Astrocyte (in vitro differentiated cells and primary cell): Measurements from ENCODE around the gene ARHGEF17.

Experiments used
- EZH2 ChIP-seq: IDR thresholded peaks from 2 replicates; pipeline ENCODE4 v1.6.1; 2012; ENCODE audit warnings: mild to moderate bottlenecking, low read length, inconsistent platforms; ENCODE audit not compliant: insufficient read depth
- TF ChIP-seq, protein P1 (sequence below): IDR thresholded peaks from 2 replicates; pipeline ENCODE4 v1.5.1; 2011; ENCODE audit warnings: low read depth, mild to moderate bottlenecking, inconsistent platforms, low read length, moderate library complexity; ENCODE audit not compliant: insufficient read depth

DNA sequence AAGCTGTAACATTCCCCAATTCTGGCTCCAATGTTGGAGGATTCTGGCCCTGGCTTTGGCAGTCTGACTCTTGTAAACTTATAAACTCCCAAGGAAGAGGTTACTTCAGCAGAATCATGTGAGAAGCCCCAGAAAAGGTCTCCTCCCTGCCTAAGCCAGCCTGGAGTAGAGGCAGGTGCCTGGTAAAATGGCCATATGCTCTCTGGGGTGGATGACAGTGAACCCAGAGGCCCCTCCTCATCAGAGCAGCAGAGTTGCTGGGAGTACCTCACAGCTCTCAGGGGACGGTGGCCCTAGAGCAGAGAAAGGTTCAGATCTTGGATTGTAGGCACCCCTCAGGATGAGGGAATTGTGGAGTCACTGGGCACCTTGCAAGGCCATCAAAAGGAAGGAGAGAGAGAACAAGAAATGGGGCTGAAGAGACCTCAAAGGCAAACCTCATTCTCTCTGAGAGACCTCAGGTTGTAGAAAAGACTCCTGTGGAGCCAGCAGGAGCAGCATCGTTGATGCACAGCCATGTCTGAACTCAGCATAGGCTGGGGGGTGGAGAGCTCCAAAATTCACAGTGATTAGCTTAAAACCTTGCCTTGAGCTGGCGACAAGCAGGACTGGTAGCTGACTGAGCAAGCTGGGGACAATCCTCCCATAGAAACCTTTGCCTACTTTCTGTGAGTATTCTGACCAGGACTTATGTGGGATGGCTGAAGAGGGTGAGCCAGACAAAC, 40.8 kb upstream of the ARHGEF17 start:
- TF ChIP-seq EZH2: no peak
- TF ChIP-seq, protein P1, sequence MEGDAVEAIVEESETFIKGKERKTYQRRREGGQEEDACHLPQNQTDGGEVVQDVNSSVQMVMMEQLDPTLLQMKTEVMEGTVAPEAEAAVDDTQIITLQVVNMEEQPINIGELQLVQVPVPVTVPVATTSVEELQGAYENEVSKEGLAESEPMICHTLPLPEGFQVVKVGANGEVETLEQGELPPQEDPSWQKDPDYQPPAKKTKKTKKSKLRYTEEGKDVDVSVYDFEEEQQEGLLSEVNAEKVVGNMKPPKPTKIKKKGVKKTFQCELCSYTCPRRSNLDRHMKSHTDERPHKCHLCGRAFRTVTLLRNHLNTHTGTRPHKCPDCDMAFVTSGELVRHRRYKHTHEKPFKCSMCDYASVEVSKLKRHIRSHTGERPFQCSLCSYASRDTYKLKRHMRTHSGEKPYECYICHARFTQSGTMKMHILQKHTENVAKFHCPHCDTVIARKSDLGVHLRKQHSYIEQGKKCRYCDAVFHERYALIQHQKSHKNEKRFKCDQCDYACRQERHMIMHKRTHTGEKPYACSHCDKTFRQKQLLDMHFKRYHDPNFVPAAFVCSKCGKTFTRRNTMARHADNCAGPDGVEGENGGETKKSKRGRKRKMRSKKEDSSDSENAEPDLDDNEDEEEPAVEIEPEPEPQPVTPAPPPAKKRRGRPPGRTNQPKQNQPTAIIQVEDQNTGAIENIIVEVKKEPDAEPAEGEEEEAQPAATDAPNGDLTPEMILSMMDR: no peak
